Esophagus squamous epithelium (tissue), 4 donors: ENCODE measurements around the gene FAM227B.

Experiments
- POLR2A ChIP-seq, 4 donors: fragments of 450-650 bp; IDR thresholded peaks; one replicate each; pipeline ENCODE4 v1.6.1; 2017; ENCODE audit warnings: antibody characterized with exemption in 4 of 4, mild to moderate bottlenecking in 4 of 4, moderate library complexity in 3 of 4
- TF ChIP-seq, protein P1 (sequence below), 6 experiments: fragments of 450-650 bp in 4 of 6; fragments of 200-600 bp in 2 of 6; sonication (generic) in 2 of 6; IDR thresholded peaks; one replicate each; pipeline ENCODE4 v1.5.1; 2016 to 2019; ENCODE audit warnings: antibody characterized with exemption in 6 of 6, mild to moderate bottlenecking in 4 of 6, moderate library complexity in 4 of 6

DNA sequence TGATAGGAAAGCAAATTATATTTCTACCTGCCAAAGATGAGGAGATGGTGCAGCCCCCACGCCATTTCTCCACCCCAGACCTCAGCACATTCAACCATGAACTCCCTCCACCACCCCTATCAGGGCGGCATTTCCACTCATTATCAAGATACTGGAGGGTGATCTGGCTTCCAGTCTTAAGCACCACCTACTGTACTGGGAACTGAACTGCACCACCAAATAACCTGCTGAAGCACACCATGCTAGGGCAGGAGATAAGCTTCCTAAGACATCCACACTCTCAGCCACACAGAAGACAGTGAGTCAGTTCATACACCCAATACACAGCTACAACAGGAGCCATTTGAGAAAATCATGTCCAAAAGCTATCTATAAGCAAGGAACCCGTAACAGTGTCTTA lies 98.8 kb downstream of the FAM227B start:
- TF ChIP-seq, protein P1, sequence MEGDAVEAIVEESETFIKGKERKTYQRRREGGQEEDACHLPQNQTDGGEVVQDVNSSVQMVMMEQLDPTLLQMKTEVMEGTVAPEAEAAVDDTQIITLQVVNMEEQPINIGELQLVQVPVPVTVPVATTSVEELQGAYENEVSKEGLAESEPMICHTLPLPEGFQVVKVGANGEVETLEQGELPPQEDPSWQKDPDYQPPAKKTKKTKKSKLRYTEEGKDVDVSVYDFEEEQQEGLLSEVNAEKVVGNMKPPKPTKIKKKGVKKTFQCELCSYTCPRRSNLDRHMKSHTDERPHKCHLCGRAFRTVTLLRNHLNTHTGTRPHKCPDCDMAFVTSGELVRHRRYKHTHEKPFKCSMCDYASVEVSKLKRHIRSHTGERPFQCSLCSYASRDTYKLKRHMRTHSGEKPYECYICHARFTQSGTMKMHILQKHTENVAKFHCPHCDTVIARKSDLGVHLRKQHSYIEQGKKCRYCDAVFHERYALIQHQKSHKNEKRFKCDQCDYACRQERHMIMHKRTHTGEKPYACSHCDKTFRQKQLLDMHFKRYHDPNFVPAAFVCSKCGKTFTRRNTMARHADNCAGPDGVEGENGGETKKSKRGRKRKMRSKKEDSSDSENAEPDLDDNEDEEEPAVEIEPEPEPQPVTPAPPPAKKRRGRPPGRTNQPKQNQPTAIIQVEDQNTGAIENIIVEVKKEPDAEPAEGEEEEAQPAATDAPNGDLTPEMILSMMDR (IDR thresholded peaks at IDR 0.05), result no peak
- TF ChIP-seq POLR2A (IDR thresholded peaks at IDR 0.05), result no peak
